GM19240 (cell line): ENCODE results near the gene MED13L.
A peak's percentile ranks its signal among the peaks of the same experiment; 100 is the strongest.

Experiments used
- DNase-seq: peaks from one replicate; pipeline ENCODE4 v3.0.0; 2011; ENCODE audit warnings: low spot score; ENCODE audit not compliant: insufficient read length

The MED13L gene

GRCh38 chr12:115945491-115945885 lies 332.0 kb downstream of the MED13L start:
- no peak for DNase-seq

DNA sequence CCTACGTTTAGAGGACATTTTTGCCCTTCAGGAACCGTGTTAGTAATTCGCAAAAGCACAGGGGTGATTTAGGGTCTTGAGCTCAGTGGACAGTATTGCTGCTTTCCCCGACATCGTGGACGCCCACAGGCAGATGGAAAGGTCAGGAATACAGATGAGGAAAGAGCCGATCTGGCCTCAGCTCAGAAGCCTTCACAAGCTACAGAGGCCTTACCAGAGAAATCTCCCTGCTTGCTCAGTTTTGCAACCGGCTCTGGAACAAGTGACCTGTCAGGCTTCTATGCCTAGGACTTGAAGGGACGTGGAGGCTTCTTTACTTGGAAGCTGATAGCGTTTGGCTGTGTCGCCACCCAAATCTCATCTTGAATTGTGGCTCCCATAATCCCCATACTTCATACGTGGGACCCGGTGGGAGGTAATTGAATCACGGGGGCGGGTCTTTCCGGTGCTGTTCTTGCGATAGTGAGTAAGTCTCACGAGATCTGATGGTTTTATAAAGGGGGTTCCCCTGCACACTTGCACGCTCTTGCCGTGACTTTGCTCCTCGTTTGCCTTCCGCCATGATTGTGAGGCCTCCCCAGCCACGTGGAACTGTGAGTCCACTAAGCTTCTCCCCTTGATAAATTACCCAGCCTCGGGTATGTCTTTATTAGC lies 332.5 kb downstream of the MED13L start:
- DNase-seq: no peak

GRCh38 chr12:115944392-115944742 lies 333.1 kb downstream of the MED13L start:
- no peak for DNase-seq

GRCh38 chr12:115943630-115944391 lies 333.7 kb downstream of the MED13L start:
- no peak for DNase-seq

DNA sequence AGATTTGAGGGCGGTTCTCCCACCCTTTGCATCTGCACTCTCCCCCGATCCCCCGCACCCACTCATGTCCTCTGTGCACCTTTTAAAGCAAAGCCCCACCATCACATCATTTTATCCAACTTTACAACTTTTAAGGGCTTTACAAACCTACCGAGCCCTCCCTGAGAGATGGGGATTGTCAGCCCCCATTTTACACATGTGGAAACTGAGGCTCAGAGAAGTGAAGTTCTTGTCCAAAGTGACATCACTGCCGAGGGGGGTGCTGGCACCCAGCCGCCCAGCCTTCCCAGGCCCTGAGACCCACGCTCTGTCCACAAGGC lies 334.2 kb downstream of the MED13L start:
- no peak for DNase-seq

- DNase-seq: no peak
Measured at GRCh38 chr12:115942346-115942745, 335.1 kb downstream of the MED13L start.

DNA sequence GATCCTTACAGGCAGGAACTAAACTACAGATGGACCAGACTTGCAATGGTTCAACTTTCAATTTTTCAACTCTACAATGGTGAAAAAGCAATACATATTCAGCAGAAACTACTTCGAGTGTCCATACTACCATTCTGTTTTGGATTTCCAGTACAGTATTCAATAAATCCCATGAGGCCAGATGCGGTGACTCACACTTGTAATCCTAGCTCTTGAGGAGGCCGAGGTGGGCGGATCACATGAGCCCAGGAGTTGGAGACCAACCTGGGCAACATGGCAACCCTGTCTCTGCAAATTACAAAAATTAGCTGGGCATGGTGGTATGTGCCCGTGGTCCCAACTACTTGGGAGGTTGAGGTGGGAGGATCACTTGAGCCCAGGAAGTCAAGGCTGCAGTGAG lies 336.1 kb downstream of the MED13L start:
- DNase-seq: no peak

- DNase-seq: no peak
Measured at GRCh38 chr12:115938794-115939377, 338.6 kb downstream of the MED13L start.

- DNase-seq: no peak
Measured at GRCh38 chr12:115936997-115937916, 340.2 kb downstream of the MED13L start.

DNA sequence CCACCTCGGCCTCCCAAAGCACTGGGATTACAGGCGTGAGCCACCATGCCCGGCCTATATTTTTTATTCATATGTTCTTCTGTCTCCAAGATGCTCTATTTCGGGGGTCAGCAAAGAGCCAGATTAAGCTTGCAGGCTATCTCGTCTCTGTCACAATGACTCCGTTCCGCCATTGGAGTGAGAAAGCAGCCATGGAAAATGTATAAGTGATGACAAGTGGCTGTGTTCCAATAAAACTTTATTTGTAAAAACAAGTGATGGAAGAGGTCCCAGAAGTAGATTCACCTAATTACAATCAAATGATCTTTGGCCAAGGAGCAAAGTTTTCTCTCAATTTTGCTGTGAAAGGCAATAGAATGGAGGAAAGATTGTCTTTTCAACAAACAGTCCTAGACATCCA lies 342.6 kb downstream of the MED13L start:
- DNase-seq: no peak

DNA sequence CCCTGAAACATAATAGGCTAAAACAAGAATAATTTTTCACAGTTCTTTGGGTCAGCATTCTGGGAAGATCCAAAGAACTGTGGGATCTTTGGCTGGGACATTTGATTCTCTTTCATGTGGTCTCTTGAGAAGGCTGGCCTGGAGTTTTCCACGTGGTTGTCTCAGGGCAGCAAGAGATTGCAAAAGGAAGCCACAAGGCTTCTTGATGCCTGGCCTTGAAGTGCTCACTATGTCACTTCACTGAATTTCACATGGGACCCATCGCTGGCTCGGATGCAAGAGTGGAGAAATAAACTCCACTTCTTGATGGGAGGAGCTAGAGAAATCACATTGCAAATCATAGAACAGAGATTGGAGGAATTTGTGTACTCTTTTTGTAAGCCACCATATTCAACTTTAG lies 343.4 kb downstream of the MED13L start:
- no peak for DNase-seq

- no peak for DNase-seq
Measured at GRCh38 chr12:115932066-115932465, 345.4 kb downstream of the MED13L start.

GRCh38 chr12:115930336-115930735 lies 347.2 kb downstream of the MED13L start:
- DNase-seq: no peak

DNA sequence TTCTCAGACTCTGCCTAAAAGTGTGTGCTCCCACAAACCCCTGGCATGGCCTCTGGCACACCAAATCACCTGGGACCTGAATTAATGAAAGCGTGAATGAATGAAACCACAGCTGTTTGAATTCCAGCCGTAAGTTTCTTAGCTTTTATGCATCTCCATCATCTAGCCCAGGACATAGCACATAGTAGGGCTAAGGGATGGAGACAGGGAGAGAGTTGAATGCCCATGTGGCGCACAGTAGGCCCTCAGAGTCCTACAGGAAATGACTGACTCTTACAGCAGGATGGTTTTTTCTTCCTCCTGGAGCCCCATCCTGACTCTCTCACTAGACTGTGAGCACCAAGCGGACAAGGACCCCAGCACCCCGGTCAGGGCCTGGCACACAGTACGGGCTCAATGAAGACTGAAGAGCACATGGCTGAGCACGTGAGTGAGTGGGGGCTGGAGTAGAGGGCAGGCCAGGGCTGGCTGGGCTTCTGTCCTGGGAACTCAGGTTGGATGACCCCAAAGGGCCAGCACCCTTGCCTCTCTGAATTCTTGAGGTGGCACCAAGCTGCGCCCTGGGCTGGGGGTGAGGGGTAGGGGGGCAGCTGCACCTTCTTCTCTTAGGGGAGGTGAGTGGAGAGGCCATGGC lies 351.3 kb downstream of the MED13L start:
- DNase-seq: no peak

- DNase-seq: no peak
Measured at GRCh38 chr12:115923851-115924250, 353.6 kb downstream of the MED13L start.

- DNase-seq: no peak
Measured at GRCh38 chr12:115922952-115923564, 354.4 kb downstream of the MED13L start.

GRCh38 chr12:115920395-115921183 lies 356.9 kb downstream of the MED13L start:
- no peak for DNase-seq

GRCh38 chr12:115918763-115919162 lies 358.7 kb downstream of the MED13L start:
- no peak for DNase-seq

GRCh38 chr12:115916910-115917668 lies 360.4 kb downstream of the MED13L start:
- DNase-seq: peak; percentile 50
